B cell (primary cell): Measurements from ENCODE around the gene OSBPL5. TPM values are rescaled to one million over a fixed set of nuclear protein-coding genes. Genes with fewer than 3 reads are reported as not detected.

Source experiments
- ATAC-seq: fragments of 200-7000 bp; cut with Tn5 transposase; one replicate; pipeline ENCODE4 v1.10.0; 2021; ENCODE audit warnings: low read depth, mild to moderate bottlenecking, moderate number of reproducible peaks, moderate library complexity
- CTCF ChIA-PET: fragments of 350-600 bp; sonication (Branson Sonifier 250); formaldehyde crosslinking; loops from one replicate; lab custom pipeline; 2021; ENCODE audit warnings: antibody characterized with exemption, inconsistent platforms; lab: Charles Lee
- POLR2A ChIA-PET: fragments of 350-600 bp; sonication (Branson Sonifier 250); formaldehyde crosslinking; loops from one replicate; lab custom pipeline; 2021; ENCODE audit warnings: antibody characterized with exemption; lab: Charles Lee
- DNase-seq: peaks from one replicate; pipeline ENCODE4 v3.0.0; 2013
- H2AFZ ChIP-seq: 2 replicates; pipeline ENCODE4 v1.6.1; 2012; ENCODE audit warnings: mild to moderate bottlenecking, low read depth, low read length; ENCODE audit not compliant: insufficient read depth, poor library complexity, severe bottlenecking
- H3K27ac ChIP-seq, 2 donors: 1 replicate in 1 of 2; 2 replicates in 1 of 2; pipeline ENCODE4 v1.5.1; 2012 to 2013; ENCODE audit warnings: low read length in 2 of 2, mild to moderate bottlenecking in 2 of 2, moderate library complexity in 1 of 2
- H3K27me3 ChIP-seq, 4 experiments: fragments of 200-600 bp in 1 of 4; sonication (generic) in 1 of 4; replicated peaks in 1 of 4; 1 replicate in 2 of 4; 2 replicates in 2 of 4; pipeline versions ENCODE4 v1.6.1 to v1.7.0; 2013 to 2016; ENCODE audit warnings: low read length in 3 of 4, mild to moderate bottlenecking in 2 of 4, mixed read lengths in 1 of 4, moderate library complexity in 1 of 4; ENCODE audit not compliant: insufficient read depth in 4 of 4, control insufficient read depth in 3 of 4; ENCODE audit errors: control extremely low read depth in 1 of 4
- H3K36me3 ChIP-seq, 2 experiments: replicated peaks in 1 of 2; 1 replicate in 1 of 2; 2 replicates in 1 of 2; pipeline versions ENCODE4 v1.6.1 to v1.7.1; 2013; ENCODE audit warnings: low read length in 1 of 2; ENCODE audit not compliant: insufficient read depth in 2 of 2, control insufficient read depth in 1 of 2; ENCODE audit errors: control extremely low read depth in 1 of 2, extremely low read depth in 1 of 2
- H3K4me1 ChIP-seq, 2 donors: fragments of 200-600 bp in 1 of 2; sonication (generic) in 1 of 2; 1 replicate in 1 of 2; 2 replicates in 1 of 2; pipeline versions ENCODE4 v1.5.1 to v1.6.1; 2013 to 2017; ENCODE audit warnings: low read length in 2 of 2; ENCODE audit not compliant: control insufficient read depth in 2 of 2, insufficient read depth in 2 of 2
- H3K4me2 ChIP-seq: replicated peaks from 2 replicates; pipeline ENCODE3; 2012; ENCODE audit warnings: mild to moderate bottlenecking, low read depth, low read length; ENCODE audit not compliant: poor library complexity, severe bottlenecking
- H3K4me3 ChIP-seq, 5 experiments: fragments of 200-600 bp in 1 of 5; sonication (generic) in 1 of 5; 1 replicate in 3 of 5; 2 replicates in 2 of 5; pipeline versions ENCODE4 v1.5.1 to v1.7.0; 2011 to 2016; ENCODE audit warnings: low read length in 4 of 5, mild to moderate bottlenecking in 4 of 5, low read depth in 2 of 5, control low read depth in 1 of 5, moderate library complexity in 1 of 5; ENCODE audit not compliant: insufficient read depth in 1 of 5; ENCODE audit errors: control extremely low read depth in 1 of 5, extremely low read depth in 1 of 5
- H3K79me2 ChIP-seq: fragments of 200-600 bp; sonication (generic); one replicate; pipeline ENCODE4 v1.6.0; 2016; ENCODE audit warnings: low read length; ENCODE audit not compliant: control insufficient read depth, insufficient read depth
- H3K9ac ChIP-seq: fragments of 200-600 bp; sonication (generic); 2 replicates; pipeline ENCODE4 v1.6.1; 2017; ENCODE audit warnings: mild to moderate bottlenecking, low read length, moderate library complexity
- H3K9me3 ChIP-seq, 3 donors: one replicate each; pipeline versions ENCODE4 v1.6.1 to v1.7.1; 2013; ENCODE audit warnings: low read length in 2 of 3; ENCODE audit not compliant: control insufficient read depth in 2 of 3, insufficient read depth in 1 of 3; ENCODE audit errors: control extremely low read depth in 1 of 3
- H4K20me1 ChIP-seq: 2 replicates; pipeline ENCODE4 v1.6.0; 2012; ENCODE audit warnings: mild to moderate bottlenecking, low read length; ENCODE audit not compliant: insufficient read depth, control insufficient read depth, poor library complexity, severe bottlenecking
- H3K27ac Mint-ChIP-seq: one replicate; pipeline ENCODE4 v1.8.0; 2021; ENCODE audit warnings: mixed read lengths
- H3K27me3 Mint-ChIP-seq: one replicate; pipeline ENCODE4 v1.8.0; 2021; ENCODE audit warnings: mixed read lengths
- H3K4me1 Mint-ChIP-seq: one replicate; pipeline ENCODE4 v1.8.0; 2021; ENCODE audit warnings: mixed read lengths
- H3K4me3 Mint-ChIP-seq: one replicate; pipeline ENCODE4 v1.8.0; 2021; ENCODE audit warnings: mixed read lengths
- H3K9me3 Mint-ChIP-seq: one replicate; pipeline ENCODE4 v1.8.0; 2022; ENCODE audit warnings: mixed read lengths; ENCODE audit not compliant: insufficient read depth
- EZH2 ChIP-seq: IDR thresholded peaks from 2 replicates; pipeline ENCODE4 v1.6.1; 2012; ENCODE audit warnings: borderline replicate concordance, low read depth, mild to moderate bottlenecking, moderate library complexity, low read length; ENCODE audit not compliant: insufficient read depth, poor library complexity, severe bottlenecking
- WGBS: methylation state at CpG from one replicate; pipeline ENCODE4 v1.1.5; 2013; ENCODE audit warnings: missing lambda C conversion rate; ENCODE audit not compliant: insufficient coverage; 5-methylcytosine and 5-hydroxymethylcytosine counted together
- intact Hi-C: fragments of 100-400 bp; cut with micrococcal nuclease; formaldehyde crosslinking; loops from one replicate; pipeline ENCODE4 v1.10.0; 2022
- polyA plus RNA-seq: library from polyadenylated mRNA; depleted of rRNA; stranded (reverse); fragments of >200 nt; gene quantifications from 2 replicates; pipeline ENCODE4 v1.2.3, GENCODE V29; 2012
- total RNA-seq, 2 donors: library from RNA; stranded (reverse); fragments of 120-200 nt in 1 of 2; gene quantifications; 1 replicate in 1 of 2; 2 replicates in 1 of 2; pipeline versions ENCODE4 v1.2.3 to v1.2.4, GENCODE V29; 2013 to 2022
- TF ChIP-seq, protein P1 (sequence below): fragments of 200-600 bp; IDR thresholded peaks from one replicate; pipeline ENCODE4 v1.8.0; 2022; ENCODE audit warnings: antibody characterized with exemption, mild to moderate bottlenecking

OSBPL5 gene
- total and polyA plus RNA-seq, 2 donors (not counting 1 experiment from before 2014, with no cell fraction given): 0.15 to 1.2 TPM

DNA sequence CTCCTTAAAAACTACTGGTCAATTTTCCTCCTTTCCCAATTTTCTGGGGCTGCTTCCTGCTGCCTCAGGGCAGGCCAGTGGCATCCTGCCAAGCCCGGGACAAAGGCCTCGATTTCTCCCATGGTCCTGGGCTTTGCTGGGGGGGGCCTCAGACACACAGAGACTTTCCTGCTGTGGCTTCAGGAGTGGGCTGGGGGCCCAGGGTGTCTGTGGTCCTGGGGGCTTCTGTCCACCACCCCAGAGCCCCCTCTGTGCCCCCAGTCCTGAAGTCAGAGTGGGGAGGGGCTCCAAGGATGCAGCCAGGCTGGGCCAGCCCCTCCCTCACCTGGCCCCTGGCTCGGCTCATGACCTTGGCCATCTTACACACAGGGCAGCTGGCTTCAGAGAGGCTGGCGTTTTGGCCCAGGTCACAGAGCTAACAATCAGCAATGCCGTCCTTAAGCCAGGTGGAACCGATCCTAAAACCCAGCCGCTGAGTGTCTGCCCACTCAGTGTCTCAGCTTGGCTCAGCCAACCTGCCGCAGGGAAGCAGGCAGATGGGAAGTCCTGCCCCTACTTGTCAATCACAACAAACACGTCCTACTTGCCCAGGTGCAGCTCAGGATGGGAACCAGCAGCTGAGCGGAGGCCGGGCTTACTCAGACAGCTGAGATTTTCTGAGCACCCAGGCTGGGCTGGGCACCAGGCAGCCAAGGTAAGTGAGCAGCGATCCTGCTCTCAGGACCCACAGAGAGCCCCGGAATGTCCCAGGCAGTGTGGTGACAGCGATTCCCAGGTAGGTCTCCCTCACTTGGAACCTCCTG is 34.6 kb downstream of the OSBPL5 start:
- no peak overlapping the region for H3K4me3 Mint-ChIP-seq
- Histone ChIP-seq H3K4me2 (no peak overlapping the region), H3K4me3 (no peak overlapping the region), H3K27me3 (no peaks in the 10 kb centered on the region), H3K36me3 (no peaks in the 10 kb centered on the region), H3K79me2 (no peaks in the 10 kb centered on the region), H4K20me1 (no peaks in the 10 kb centered on the region), H2AFZ (no peak overlapping the region), H3K9ac (no peak overlapping the region), H3K9me3 (no peaks in the 10 kb centered on the region), H3K27ac (no peak overlapping the region), H3K4me1 (no peaks in the 10 kb centered on the region)
- ChIA-PET POLR2A (no interaction called here), CTCF (no interaction called here)
- 94% methylated on average over 14 of the region's 14 CpGs for WGBS
- no peak for TF ChIP-seq EZH2
- TF ChIP-seq, protein P1, sequence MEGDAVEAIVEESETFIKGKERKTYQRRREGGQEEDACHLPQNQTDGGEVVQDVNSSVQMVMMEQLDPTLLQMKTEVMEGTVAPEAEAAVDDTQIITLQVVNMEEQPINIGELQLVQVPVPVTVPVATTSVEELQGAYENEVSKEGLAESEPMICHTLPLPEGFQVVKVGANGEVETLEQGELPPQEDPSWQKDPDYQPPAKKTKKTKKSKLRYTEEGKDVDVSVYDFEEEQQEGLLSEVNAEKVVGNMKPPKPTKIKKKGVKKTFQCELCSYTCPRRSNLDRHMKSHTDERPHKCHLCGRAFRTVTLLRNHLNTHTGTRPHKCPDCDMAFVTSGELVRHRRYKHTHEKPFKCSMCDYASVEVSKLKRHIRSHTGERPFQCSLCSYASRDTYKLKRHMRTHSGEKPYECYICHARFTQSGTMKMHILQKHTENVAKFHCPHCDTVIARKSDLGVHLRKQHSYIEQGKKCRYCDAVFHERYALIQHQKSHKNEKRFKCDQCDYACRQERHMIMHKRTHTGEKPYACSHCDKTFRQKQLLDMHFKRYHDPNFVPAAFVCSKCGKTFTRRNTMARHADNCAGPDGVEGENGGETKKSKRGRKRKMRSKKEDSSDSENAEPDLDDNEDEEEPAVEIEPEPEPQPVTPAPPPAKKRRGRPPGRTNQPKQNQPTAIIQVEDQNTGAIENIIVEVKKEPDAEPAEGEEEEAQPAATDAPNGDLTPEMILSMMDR: no peak
- intact Hi-C loops: no loop called here
- DNase-seq (no peak), ATAC-seq (no peak)
- H3K4me1 Mint-ChIP-seq: no peaks in the 10 kb centered on the region
- H3K9me3 Mint-ChIP-seq: no peaks in the 10 kb centered on the region
- no peak overlapping the region for H3K27ac Mint-ChIP-seq
- no peaks in the 10 kb centered on the region for H3K27me3 Mint-ChIP-seq

DNA sequence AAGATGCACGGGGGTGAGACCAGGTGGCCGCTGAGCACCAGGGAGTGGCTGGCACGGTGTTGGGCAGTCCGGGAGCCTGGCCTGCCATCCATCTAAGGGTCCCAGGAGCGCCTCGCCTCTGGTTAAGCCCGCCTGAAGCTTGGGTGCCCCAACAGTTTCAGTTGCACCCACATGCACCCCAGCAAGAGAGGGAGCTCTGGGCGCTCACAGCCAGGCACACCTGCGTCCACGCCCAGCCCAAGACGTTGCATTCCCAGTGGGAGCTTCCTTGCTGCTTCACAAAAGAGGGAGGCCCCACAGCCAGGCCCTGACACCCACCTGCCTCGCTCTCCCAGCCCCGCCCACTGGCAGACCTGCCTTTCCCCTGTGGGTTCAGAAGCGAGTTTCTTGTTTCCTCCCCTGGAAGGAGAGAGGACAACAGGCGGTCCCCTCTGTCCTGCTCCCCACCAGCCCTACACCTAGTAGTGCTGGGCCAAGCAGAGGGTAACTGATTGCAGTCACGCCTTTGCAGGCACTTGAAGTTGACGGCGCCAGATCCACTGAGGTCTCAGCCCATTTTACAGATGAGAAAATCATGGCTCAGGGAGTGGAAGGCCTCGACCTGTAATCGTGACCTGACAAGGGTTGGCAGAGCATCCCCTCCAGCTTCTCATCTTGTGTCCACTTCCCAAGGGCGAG is 35.4 kb downstream of the OSBPL5 start:
- Histone ChIP-seq H3K4me3 (no peak overlapping the region), H3K4me1 (no peaks in the 10 kb centered on the region), H3K4me2 (no peak overlapping the region), H2AFZ (no peak overlapping the region), H4K20me1 (no peaks in the 10 kb centered on the region), H3K79me2 (no peaks in the 10 kb centered on the region), H3K9me3 (no peaks in the 10 kb centered on the region), H3K9ac (no peak overlapping the region), H3K27ac (no peak overlapping the region), H3K36me3 (no peaks in the 10 kb centered on the region), H3K27me3 (no peaks in the 10 kb centered on the region)
- ATAC-seq: no peak
- TF ChIP-seq, protein P1: no peak
- H3K27me3 Mint-ChIP-seq: no peaks in the 10 kb centered on the region
- WGBS: 79% methylated on average over 20 of the region's 21 CpGs
- H3K27ac Mint-ChIP-seq: no peak overlapping the region
- ChIA-PET POLR2A (no interaction called here), CTCF (no interaction called here)
- DNase-seq: no peak
- H3K4me3 Mint-ChIP-seq: no peak overlapping the region
- intact Hi-C loops: no loop called here
- H3K4me1 Mint-ChIP-seq: no peaks in the 10 kb centered on the region
- H3K9me3 Mint-ChIP-seq: no peaks in the 10 kb centered on the region
